Subcutaneous abdominal adipose tissue (tissue), 5 donors: ENCODE data around the gene BRAF.
"Not testable (repeated sequence)": the region's sequence is repeated elsewhere in the genome, so short reads cannot be mapped to it uniquely, and the experiment has no call there.

Experiments
- H3K27ac ChIP-seq: one replicate; pipeline ENCODE4 v1.7.0; 2013; ENCODE audit warnings: low read depth, mild to moderate bottlenecking, inconsistent platforms, low read length, moderate library complexity
- H3K27me3 ChIP-seq, 5 donors: one replicate each; pipeline ENCODE4 v1.7.0; 2013; ENCODE audit warnings: low read length in 5 of 5, inconsistent platforms in 1 of 5; ENCODE audit not compliant: control insufficient read depth in 5 of 5, insufficient read depth in 4 of 5
- H3K36me3 ChIP-seq, 5 donors: one replicate each; pipeline ENCODE4 v1.7.0; 2013; ENCODE audit warnings: low read length in 5 of 5; ENCODE audit not compliant: control insufficient read depth in 5 of 5, insufficient read depth in 5 of 5
- H3K4me1 ChIP-seq, 5 donors: one replicate each; pipeline ENCODE4 v1.7.0; 2013; ENCODE audit warnings: low read length in 5 of 5, mild to moderate bottlenecking in 3 of 5, moderate library complexity in 1 of 5; ENCODE audit not compliant: control insufficient read depth in 5 of 5, insufficient read depth in 5 of 5
- H3K4me3 ChIP-seq, 5 donors: one replicate each; pipeline ENCODE4 v1.7.0; 2013; ENCODE audit warnings: low read length in 5 of 5, low read depth in 1 of 5
- H3K9ac ChIP-seq, 5 donors: one replicate each; pipeline ENCODE4 v1.7.0; 2013; ENCODE audit warnings: low read length in 5 of 5, mild to moderate bottlenecking in 4 of 5, moderate library complexity in 3 of 5
- H3K9me3 ChIP-seq, 5 donors: one replicate each; pipeline ENCODE4 v1.7.0; 2013; ENCODE audit warnings: low read length in 5 of 5; ENCODE audit not compliant: control insufficient read depth in 5 of 5
- donor health status: healthy.
- donor health status: healthy.
- donor health status: healthy.
- donor health status: healthy.
- donor health status: healthy.

The BRAF gene

DNA sequence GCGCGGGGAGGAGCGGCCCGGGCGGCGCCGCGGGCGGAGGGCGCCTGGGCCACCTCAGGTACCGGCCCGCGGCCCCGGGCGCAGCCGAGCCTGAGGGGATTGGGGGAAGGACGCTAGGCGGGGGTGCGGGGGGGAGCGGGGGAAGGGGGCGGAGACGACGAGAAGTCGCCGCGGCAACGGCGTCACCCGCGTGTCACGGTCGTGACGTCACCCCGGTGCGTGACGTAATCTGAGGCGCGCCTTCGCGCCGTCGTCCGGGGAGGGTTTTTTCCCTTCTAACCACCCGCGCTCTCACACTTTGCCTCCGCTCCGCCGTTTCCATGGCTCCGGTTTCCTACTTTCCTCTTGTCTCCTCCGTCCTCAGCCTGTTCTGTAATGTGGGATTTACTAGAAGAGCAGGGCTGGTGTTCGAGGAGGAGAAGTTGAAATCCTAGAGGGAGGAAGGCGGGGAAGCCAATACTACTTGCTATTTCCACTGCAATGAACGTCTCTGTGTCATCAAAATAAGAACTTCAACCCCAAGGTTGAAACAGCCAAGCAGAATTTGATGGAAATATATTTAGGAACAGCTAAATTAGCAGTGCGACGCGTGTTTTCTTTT, at the start of gene BRAF:
Gene BRAF (minus strand): TSS at position 109 of the 601 bp plus-strand sequence. CDS start 226 bp downstream, outside the sequence.
- Histone ChIP-seq H3K4me3 (peak within 1 kb of the TSS; percentile 71 to 96 (median 92)), H3K36me3 (no peaks in the 10 kb centered on the region), H3K27me3 (no peaks in the 10 kb centered on the region), H3K9ac (peak within 1 kb of the TSS; percentile 79 to 99 (median 97)), H3K27ac (peak within 1 kb of the TSS; percentile 98), H3K9me3 (no peaks in the 10 kb centered on the region), H3K4me1 (peaks cover 1 to 26% (median 23%) of the 10 kb centered on the region in 5 donors)

DNA sequence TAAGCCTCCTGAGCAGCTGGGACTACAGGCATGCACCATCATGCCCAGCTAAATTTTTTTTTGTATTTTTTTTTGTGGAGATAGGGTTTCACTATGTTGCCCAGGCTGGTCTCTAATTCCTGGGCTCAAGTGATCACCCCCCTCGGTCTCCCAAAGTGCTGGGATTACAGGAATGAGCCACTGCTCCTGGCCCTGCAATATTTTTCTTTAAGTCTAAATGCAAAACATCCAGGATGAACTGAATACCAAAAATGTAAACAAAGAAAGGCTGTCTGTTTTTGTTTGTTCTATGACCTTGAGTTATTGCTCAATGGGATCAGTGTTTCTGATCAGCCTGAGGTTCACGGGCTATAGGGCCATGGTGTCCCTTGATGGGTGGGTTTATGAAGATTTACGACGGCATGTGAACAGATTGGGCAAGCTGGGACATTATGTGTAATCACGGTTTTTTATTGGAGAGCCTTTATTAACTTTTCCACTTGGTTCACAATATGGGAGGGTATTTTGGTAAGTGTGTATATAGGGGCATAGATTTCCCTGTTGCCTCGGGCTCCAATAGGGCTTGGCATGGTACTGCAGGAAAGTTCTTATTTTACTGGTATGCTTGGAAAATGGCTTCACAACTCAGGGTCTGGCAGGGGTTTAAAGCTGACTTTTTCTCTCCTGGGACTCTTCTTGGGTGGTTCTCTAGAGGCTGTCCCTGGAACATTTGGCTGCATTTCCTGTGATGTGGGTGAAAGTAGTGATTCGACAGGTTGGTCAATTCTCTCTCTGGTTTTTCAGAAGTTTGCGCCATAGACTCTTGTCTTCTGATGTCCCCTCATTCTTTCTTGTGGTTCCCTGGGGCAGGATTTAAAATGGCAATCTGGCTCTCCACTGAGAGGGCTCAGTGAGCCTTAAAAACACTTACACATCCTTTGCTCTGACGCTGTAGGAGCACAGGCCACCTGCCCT, 48.4 kb upstream of the BRAF start:
- Histone ChIP-seq H3K4me3 (no peak overlapping the region), H3K9ac (peak overlapping the region in 1 of 5 donors; percentile 30), H3K27ac (no peak overlapping the region), H3K9me3 (no peaks in the 10 kb centered on the region), H3K36me3 (no peaks in the 10 kb centered on the region), H3K27me3 (no peaks in the 10 kb centered on the region), H3K4me1 (peaks cover 0 to 34% (median 4%) of the 10 kb centered on the region in 5 donors)

GRCh38 chr7:140972344-140972743, 47.6 kb upstream of the BRAF start:
- Histone ChIP-seq H3K4me1 (peaks cover 0 to 34% (median 4%) of the 10 kb centered on the region in 5 donors), H3K27me3 (no peaks in the 10 kb centered on the region), H3K4me3 (no peak overlapping the region), H3K36me3 (no peaks in the 10 kb centered on the region), H3K9me3 (no peaks in the 10 kb centered on the region), H3K9ac (no peak overlapping the region), H3K27ac (no peak overlapping the region)

- Histone ChIP-seq H3K9ac (no peak overlapping the region), H3K9me3 (no peaks in the 10 kb centered on the region), H3K27me3 (no peaks in the 10 kb centered on the region), H3K36me3 (no peaks in the 10 kb centered on the region), H3K4me3 (no peak overlapping the region), H3K4me1 (peaks cover 0 to 19% (median 3%) of the 10 kb centered on the region in 5 donors), H3K27ac (no peak overlapping the region)
Measured at GRCh38 chr7:140967438-140967837, 42.7 kb upstream of the BRAF start.

DNA sequence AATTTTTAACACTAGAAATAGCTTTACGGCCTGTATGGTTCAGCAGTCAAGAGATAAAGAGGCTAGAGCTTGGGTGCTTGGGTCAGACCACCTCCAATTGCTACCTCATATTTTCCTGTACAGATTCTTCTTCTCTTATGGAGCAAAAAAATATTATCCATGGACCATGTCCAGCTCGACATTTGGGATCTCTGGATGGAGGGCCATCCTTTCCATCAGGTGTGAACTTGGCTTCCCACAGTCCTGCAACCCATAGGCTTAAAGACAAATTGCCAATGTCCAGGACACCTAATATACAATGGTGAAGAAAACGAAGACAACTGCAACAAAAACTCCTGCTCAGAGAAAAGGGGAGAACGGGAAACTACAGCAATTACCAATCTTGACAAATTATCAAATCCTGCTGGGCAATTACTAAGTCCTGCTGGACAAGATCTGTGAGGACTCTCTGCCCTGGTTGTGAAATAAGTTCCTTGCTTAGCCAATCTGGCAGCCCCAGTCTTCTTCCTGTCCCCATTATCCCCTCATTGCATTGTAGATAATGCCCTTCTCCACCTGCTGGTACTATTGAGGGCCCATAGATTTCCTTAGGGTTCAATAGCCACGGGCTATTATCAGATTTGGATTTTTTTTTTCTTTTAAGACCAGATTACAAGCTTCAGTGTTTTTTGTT, 42.0 kb upstream of the BRAF start:
- Histone ChIP-seq H3K9me3 (no peaks in the 10 kb centered on the region), H3K4me1 (peaks cover 0 to 18% (median 3%) of the 10 kb centered on the region in 5 donors), H3K4me3 (no peak overlapping the region), H3K27ac (no peak overlapping the region), H3K9ac (no peak overlapping the region), H3K27me3 (no peaks in the 10 kb centered on the region), H3K36me3 (no peaks in the 10 kb centered on the region)

DNA sequence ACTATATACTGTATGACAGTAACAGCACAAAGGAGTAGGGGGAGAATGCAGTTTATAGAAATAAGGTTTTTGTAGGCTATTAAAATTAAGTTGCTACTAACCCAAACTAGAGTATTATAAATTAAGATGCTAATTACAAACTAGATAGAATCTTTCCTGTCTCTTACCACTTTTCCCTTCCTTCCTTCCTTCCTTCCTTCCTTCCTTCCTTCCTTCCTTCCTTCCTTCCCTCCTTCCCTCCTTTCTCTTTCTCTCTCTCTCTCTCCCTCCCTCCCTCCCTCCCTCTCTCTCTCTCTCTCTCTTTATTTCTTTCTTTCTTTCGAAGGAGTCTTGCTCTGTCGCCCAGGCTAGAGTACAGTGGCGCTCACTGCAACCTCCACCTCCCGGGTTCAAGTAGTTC, 36.4 kb upstream of the BRAF start:
- Histone ChIP-seq H3K9ac (no peak overlapping the region), H3K27ac (no peak overlapping the region), H3K4me3 (no peak overlapping the region), H3K9me3 (no peaks in the 10 kb centered on the region), H3K4me1 (no peaks in the 10 kb centered on the region), H3K36me3 (no peaks in the 10 kb centered on the region), H3K27me3 (no peaks in the 10 kb centered on the region)

- H3K27me3 ChIP-seq, H3K4me3 ChIP-seq, H3K9ac ChIP-seq, H3K27ac ChIP-seq, H3K4me1 ChIP-seq, H3K36me3 ChIP-seq, H3K9me3 ChIP-seq: not testable (repeated sequence)
Measured at GRCh38 chr7:140956997-140957396, 32.3 kb upstream of the BRAF start.

- no peak overlapping the region for H3K4me3 ChIP-seq
- no peak overlapping the region for H3K27ac ChIP-seq
- H3K4me1 ChIP-seq: no peaks in the 10 kb centered on the region
- H3K36me3 ChIP-seq: no peaks in the 10 kb centered on the region
- H3K9me3 ChIP-seq: no peaks in the 10 kb centered on the region
- H3K9ac ChIP-seq: no peak overlapping the region
- H3K27me3 ChIP-seq: no peaks in the 10 kb centered on the region
Measured at GRCh38 chr7:140945940-140946339, 21.2 kb upstream of the BRAF start.

- not testable (repeated sequence) for H3K9ac ChIP-seq, H3K36me3 ChIP-seq, H3K4me1 ChIP-seq, H3K9me3 ChIP-seq, H3K4me3 ChIP-seq, H3K27me3 ChIP-seq, H3K27ac ChIP-seq
Measured at GRCh38 chr7:140942242-140942641, 17.5 kb upstream of the BRAF start.

DNA sequence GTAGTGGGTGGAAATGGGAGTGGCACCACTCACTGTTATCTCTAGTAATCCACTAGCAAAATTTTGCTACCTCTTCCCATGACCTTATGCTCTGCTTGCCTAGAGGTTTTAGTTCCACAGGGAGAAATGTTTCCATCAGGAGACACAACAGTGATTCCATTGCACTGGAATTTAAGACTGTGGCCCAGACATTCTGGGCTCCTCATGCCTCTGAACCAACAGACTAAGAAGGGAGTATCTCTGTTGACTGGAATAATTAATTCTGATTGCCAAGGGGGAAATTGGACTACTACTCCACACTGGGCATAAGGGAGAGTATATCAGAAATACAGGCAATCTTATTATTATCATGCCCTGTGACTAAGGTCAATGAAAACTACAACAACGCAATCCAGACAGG, 16.2 kb upstream of the BRAF start:
- Histone ChIP-seq H3K9ac (no peak overlapping the region), H3K27ac (no peak overlapping the region), H3K27me3 (no peaks in the 10 kb centered on the region)

More for the DNA sequence above, 16.2 kb upstream of the BRAF start:
- Histone ChIP-seq H3K4me3 (no peak overlapping the region), H3K36me3 (no peaks in the 10 kb centered on the region), H3K4me1 (no peaks in the 10 kb centered on the region), H3K9me3 (no peaks in the 10 kb centered on the region)
